CD14-positive monocyte (primary cell): ENCODE results near the gene BACH2. TPM values are rescaled to one million over a fixed set of nuclear protein-coding genes. Genes with fewer than 3 reads are reported as not detected.
A peak's percentile ranks its signal among the peaks of the same experiment; 100 is the strongest.

Experiments
- DNase-seq, 3 donors: peaks; one replicate each; pipeline ENCODE4 v3.0.0-alpha.2; 2011 to 2022
- H2AFZ ChIP-seq: 2 replicates; pipeline ENCODE4 v1.6.0; 2012; ENCODE audit warnings: mild to moderate bottlenecking, low read depth, low read length, inconsistent platforms; ENCODE audit not compliant: insufficient read depth, poor library complexity, severe bottlenecking
- H3K27ac ChIP-seq, 2 donors: 1 replicate in 1 of 2; 2 replicates in 1 of 2; pipeline ENCODE4 v1.5.1; 2012 to 2013; ENCODE audit warnings: low read length in 2 of 2, control low read depth in 1 of 2, inconsistent platforms in 1 of 2, low read depth in 1 of 2, mild to moderate bottlenecking in 1 of 2
- H3K27me3 ChIP-seq, 2 donors: one replicate each; pipeline versions ENCODE4 v1.6.0 to v1.6.1; 2011 to 2013; ENCODE audit warnings: low read length in 2 of 2; ENCODE audit not compliant: control insufficient read depth in 2 of 2, insufficient read depth in 2 of 2
- H3K36me3 ChIP-seq, 2 donors: replicated peaks in 1 of 2; 1 replicate in 1 of 2; 2 replicates in 1 of 2; pipeline versions ENCODE4 v1.5.1 to v1.6.1; 2012 to 2013; ENCODE audit warnings: low read length in 2 of 2, control low read depth in 1 of 2, inconsistent platforms in 1 of 2, mild to moderate bottlenecking in 1 of 2; ENCODE audit not compliant: insufficient read depth in 2 of 2, control insufficient read depth in 1 of 2
- H3K4me1 ChIP-seq, 2 donors: 1 replicate in 1 of 2; 2 replicates in 1 of 2; pipeline versions ENCODE4 v1.5.1 to v1.6.1; 2012 to 2013; ENCODE audit warnings: low read length in 2 of 2, control low read depth in 1 of 2, inconsistent platforms in 1 of 2, mild to moderate bottlenecking in 1 of 2, moderate library complexity in 1 of 2; ENCODE audit not compliant: insufficient read depth in 2 of 2, control insufficient read depth in 1 of 2
- H3K4me2 ChIP-seq: replicated peaks from 2 replicates; pipeline ENCODE3; 2012; ENCODE audit warnings: low read length, moderate library complexity, mild to moderate bottlenecking; ENCODE audit not compliant: poor library complexity, severe bottlenecking; ENCODE audit errors: extremely low read depth
- H3K4me3 ChIP-seq, 3 experiments: fragments of 200-600 bp in 1 of 3; sonication (generic) in 1 of 3; replicated peaks in 1 of 3; 1 replicate in 2 of 3; 2 replicates in 1 of 3; pipeline ENCODE4 v1.5.1; 2011 to 2013; ENCODE audit warnings: low read length in 3 of 3, mild to moderate bottlenecking in 3 of 3, control low read depth in 2 of 3, low read depth in 2 of 3, inconsistent platforms in 1 of 3, moderate library complexity in 1 of 3
- H3K79me2 ChIP-seq: 2 replicates; pipeline ENCODE4 v1.6.0; 2012; ENCODE audit warnings: mild to moderate bottlenecking, control low read depth, inconsistent platforms, low read length, moderate library complexity; ENCODE audit not compliant: insufficient read depth
- H3K9ac ChIP-seq: 2 replicates; pipeline ENCODE4 v1.6.0; 2017; ENCODE audit warnings: low read length, mild to moderate bottlenecking; ENCODE audit not compliant: insufficient read depth, poor library complexity, severe bottlenecking
- H3K9me3 ChIP-seq, 2 donors: replicated peaks in 1 of 2; 1 replicate in 1 of 2; 2 replicates in 1 of 2; pipeline versions ENCODE4 v1.5.1 to v1.6.1; 2012 to 2013; ENCODE audit warnings: low read length in 2 of 2, control low read depth in 1 of 2; ENCODE audit not compliant: control insufficient read depth in 1 of 2, insufficient read depth in 1 of 2
- H4K20me1 ChIP-seq: 2 replicates; pipeline ENCODE4 v1.6.0; 2012; ENCODE audit warnings: mild to moderate bottlenecking, low read length, control low read depth, moderate library complexity; ENCODE audit not compliant: insufficient read depth
- H3K27ac Mint-ChIP-seq, 7 donors: one replicate each; pipeline ENCODE4 v1.8.0; 2020; ENCODE audit warnings: mild to moderate bottlenecking in 7 of 7, mixed read lengths in 7 of 7, moderate library complexity in 6 of 7, inconsistent platforms in 2 of 7
- H3K27me3 Mint-ChIP-seq, 3 donors: one replicate each; pipeline ENCODE4 v1.8.0; 2021 to 2022; ENCODE audit warnings: low read depth in 3 of 3, mild to moderate bottlenecking in 3 of 3, mixed read lengths in 3 of 3, moderate library complexity in 3 of 3, inconsistent platforms in 1 of 3
- H3K36me3 Mint-ChIP-seq, 2 donors: one replicate each; pipeline ENCODE4 v1.8.0; 2020; ENCODE audit warnings: mixed read lengths in 2 of 2, inconsistent platforms in 1 of 2, mild to moderate bottlenecking in 1 of 2
- H3K4me1 Mint-ChIP-seq: one replicate; pipeline ENCODE4 v1.8.0; 2020; ENCODE audit warnings: mild to moderate bottlenecking, mixed read lengths
- H3K4me3 Mint-ChIP-seq, 2 donors: one replicate each; pipeline ENCODE4 v1.8.0; 2020; ENCODE audit warnings: mild to moderate bottlenecking in 2 of 2, mixed read lengths in 2 of 2, moderate library complexity in 1 of 2
- H3K9me3 Mint-ChIP-seq, 7 donors: one replicate each; pipeline ENCODE4 v1.8.0; 2020 to 2022; ENCODE audit warnings: mixed read lengths in 7 of 7, mild to moderate bottlenecking in 6 of 7, moderate library complexity in 6 of 7, inconsistent platforms in 2 of 7
- WGBS: methylation state at CpG from one replicate; pipeline ENCODE4 v1.1.5; 2013; ENCODE audit warnings: missing lambda C conversion rate; ENCODE audit not compliant: insufficient coverage; 5-methylcytosine and 5-hydroxymethylcytosine counted together
- intact Hi-C, 2 donors: fragments of 100-400 bp; cut with micrococcal nuclease; formaldehyde crosslinking; loops; one replicate each; pipeline versions ENCODE4 v1.15.0 to v1.15.1; 2023
- polyA plus RNA-seq, 3 donors: library from polyadenylated mRNA; depleted of rRNA in 1 of 3; unstranded in 2 of 3; stranded (reverse) in 1 of 3; fragments of 300-500 nt in 2 of 3; fragments of >200 nt in 1 of 3; fragmentation: Illumina TruSeq in 2 of 3; gene quantifications; 1 replicate in 2 of 3; 2 replicates in 1 of 3; pipeline ENCODE4 v1.2.3, GENCODE V29; 2012 to 2021
- TF ChIP-seq, protein P1 (sequence below): fragments of 200-600 bp; IDR thresholded peaks from one replicate; pipeline ENCODE4 v1.8.0; 2022; ENCODE audit warnings: antibody characterized with exemption, mild to moderate bottlenecking

BACH2 gene
- polyA plus RNA-seq, 3 donors: 0.04 to 0.09 (median 0.05) TPM

DNA sequence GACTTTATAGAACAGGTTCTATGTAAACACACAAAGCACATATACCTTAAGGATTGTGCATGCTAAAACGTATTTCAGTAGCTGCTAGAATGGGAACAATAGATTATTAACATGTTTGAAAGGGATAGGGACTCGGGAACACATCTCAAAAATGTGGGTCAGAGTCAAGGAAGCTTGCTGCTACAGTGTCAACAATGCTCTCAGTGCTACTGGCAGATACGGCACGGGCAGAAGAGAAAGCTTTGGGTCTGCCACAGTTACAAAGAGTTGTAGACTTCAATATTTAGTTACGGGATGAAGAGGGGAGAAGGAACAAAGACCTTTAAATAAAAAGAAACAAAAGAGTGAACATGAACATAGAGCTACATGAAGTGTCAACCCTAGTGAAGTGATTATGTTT lies 170.5 kb downstream of the BACH2 start:
- no peaks in the 10 kb centered on the region for H3K27me3 ChIP-seq
- peak overlapping the region in 2 of 7 donors; percentile 56 to 70 for H3K27ac Mint-ChIP-seq
- H3K4me3 ChIP-seq: no peak overlapping the region
- peaks cover 9 to 10% of the 10 kb centered on the region in 2 donors for H3K4me1 ChIP-seq
- peaks cover 0 to 2% (median 0%) of the 10 kb centered on the region in 7 donors for H3K9me3 Mint-ChIP-seq
- no peak overlapping the region for H3K4me2 ChIP-seq
- WGBS: 82% methylated on average over 1 of the region's 5 CpGs
- H3K27me3 Mint-ChIP-seq: no peaks in the 10 kb centered on the region
- no peak overlapping the region for H3K27ac ChIP-seq
- H3K4me3 Mint-ChIP-seq: no peak overlapping the region
- no peaks in the 10 kb centered on the region for H3K9me3 ChIP-seq
- H3K79me2 ChIP-seq: no peaks in the 10 kb centered on the region
- H3K36me3 ChIP-seq: no peaks in the 10 kb centered on the region
- peaks cover 24% of the 10 kb centered on the region for H3K4me1 Mint-ChIP-seq
- H4K20me1 ChIP-seq: no peaks in the 10 kb centered on the region
- no peak for DNase-seq
- no peak overlapping the region for H3K9ac ChIP-seq
- H2AFZ ChIP-seq: no peak overlapping the region
- intact Hi-C loops: no loop called here
- H3K36me3 Mint-ChIP-seq: no peaks in the 10 kb centered on the region
- TF ChIP-seq, protein P1, sequence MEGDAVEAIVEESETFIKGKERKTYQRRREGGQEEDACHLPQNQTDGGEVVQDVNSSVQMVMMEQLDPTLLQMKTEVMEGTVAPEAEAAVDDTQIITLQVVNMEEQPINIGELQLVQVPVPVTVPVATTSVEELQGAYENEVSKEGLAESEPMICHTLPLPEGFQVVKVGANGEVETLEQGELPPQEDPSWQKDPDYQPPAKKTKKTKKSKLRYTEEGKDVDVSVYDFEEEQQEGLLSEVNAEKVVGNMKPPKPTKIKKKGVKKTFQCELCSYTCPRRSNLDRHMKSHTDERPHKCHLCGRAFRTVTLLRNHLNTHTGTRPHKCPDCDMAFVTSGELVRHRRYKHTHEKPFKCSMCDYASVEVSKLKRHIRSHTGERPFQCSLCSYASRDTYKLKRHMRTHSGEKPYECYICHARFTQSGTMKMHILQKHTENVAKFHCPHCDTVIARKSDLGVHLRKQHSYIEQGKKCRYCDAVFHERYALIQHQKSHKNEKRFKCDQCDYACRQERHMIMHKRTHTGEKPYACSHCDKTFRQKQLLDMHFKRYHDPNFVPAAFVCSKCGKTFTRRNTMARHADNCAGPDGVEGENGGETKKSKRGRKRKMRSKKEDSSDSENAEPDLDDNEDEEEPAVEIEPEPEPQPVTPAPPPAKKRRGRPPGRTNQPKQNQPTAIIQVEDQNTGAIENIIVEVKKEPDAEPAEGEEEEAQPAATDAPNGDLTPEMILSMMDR: no peak

GRCh38 chr6:90124874-90125510 lies 171.7 kb downstream of the BACH2 start:
- no peaks in the 10 kb centered on the region for H3K27me3 Mint-ChIP-seq
- intact Hi-C loops: no loop called here
- no peak for DNase-seq
- Histone ChIP-seq H3K27ac (no peak overlapping the region), H3K36me3 (no peaks in the 10 kb centered on the region), H2AFZ (no peak overlapping the region), H3K4me3 (no peak overlapping the region), H3K4me2 (no peak overlapping the region), H3K9me3 (no peaks in the 10 kb centered on the region), H3K9ac (no peak overlapping the region), H3K4me1 (peaks cover 9 to 10% of the 10 kb centered on the region in 2 donors), H3K27me3 (no peaks in the 10 kb centered on the region), H4K20me1 (no peaks in the 10 kb centered on the region), H3K79me2 (no peaks in the 10 kb centered on the region)
- WGBS: 100% methylated on average over 1 of the region's 5 CpGs
- H3K4me1 Mint-ChIP-seq: peaks cover 24% of the 10 kb centered on the region
- H3K9me3 Mint-ChIP-seq: peaks cover 0 to 2% (median 0%) of the 10 kb centered on the region in 7 donors
- TF ChIP-seq, protein P1: no peak
- no peak overlapping the region for H3K27ac Mint-ChIP-seq
- no peak overlapping the region for H3K4me3 Mint-ChIP-seq
- H3K36me3 Mint-ChIP-seq: no peaks in the 10 kb centered on the region
